GM21360 (cell line): ENCODE measurements around the gene CXCL14.

Experiments used
- ATAC-seq: cut with Tn5 transposase; IDR thresholded peaks from one replicate; pipeline ENCODE4 v1.9.1; 2021; ENCODE audit warnings: mild to moderate bottlenecking, moderate library complexity; ENCODE audit not compliant: unreplicated experiment

CXCL14 gene, protein sequence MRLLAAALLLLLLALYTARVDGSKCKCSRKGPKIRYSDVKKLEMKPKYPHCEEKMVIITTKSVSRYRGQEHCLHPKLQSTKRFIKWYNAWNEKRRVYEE

DNA sequence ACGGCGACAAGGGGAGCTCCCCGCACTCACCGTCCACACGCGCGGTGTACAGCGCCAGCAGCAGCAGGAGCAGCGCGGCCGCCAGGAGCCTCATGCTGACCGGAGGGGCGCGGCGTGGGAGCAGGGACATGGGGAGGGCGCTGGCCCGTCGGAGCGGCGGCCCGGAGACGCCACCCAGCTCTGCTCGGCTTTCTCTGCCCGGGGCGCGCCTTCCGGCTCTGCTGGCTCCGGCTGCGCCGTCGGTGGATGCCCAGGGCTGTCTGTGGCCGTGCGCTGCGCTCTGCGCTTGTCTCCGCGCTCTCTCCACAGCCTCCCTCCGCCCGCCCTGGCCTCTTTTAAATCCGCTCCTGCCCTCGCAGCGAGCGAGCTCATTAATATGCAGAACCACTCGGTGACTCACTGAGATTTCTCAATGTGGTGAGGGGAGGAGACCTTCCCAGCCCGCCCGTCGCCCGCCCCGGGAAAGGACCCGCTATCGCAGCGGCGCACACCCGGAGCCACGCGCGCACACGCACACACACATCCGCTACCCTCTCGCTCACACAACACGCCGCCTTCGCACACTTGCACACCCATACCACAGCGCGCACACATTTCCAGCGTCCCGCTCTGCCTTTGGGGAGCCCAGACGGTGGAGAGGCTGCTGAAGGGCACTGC, at the start of gene CXCL14:
CXCL14 (minus strand) TSS at position 307 of the 657 bp plus-strand sequence; CDS start at position 94, 213 bp downstream.
- no peak for ATAC-seq

GRCh38 chr5:135626636-135627035, 47.8 kb upstream of the CXCL14 start:
- no peak for ATAC-seq

GRCh38 chr5:135625961-135626360, 47.2 kb upstream of the CXCL14 start:
- no peak for ATAC-seq

DNA sequence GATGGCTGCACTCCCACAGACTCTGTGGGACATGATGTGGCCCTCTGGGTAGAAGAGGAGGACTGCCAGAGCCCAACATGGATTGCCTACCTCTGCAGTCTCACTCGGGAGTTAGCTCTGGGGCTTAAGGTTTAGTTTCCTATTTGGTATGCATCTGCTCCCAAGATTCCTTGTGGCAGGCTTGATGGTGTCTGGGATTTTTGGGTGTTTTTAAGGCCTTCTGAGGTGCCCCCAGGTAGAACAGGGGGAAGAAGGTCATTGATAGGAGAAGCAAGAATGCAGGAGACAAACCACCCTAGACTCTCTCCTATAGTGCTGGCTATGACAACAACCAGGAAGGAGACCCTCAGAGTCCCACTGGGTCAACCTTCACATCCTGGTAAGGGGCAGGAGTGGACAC, 46.7 kb upstream of the CXCL14 start:
- ATAC-seq = no peak

DNA sequence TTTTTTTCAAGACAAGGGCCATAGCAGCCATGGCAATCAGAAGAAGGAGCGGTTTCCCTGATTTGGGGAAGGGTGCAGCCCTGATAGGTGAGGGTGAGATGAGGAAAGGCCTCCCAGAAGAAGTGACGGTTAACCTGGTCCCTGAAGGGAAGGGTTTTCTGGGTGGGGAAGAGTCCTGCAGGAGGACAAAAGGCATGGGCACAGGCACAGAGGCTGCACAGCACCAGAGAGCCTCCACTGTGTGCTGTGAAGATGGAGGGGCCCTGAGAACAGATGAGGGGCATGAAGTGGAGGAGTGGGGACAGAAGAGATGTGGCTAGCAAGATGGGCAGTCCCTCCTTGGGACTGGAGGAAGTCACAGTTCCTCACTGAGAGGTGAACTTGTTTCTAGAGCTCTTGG, 46.3 kb upstream of the CXCL14 start:
- ATAC-seq = no peak

DNA sequence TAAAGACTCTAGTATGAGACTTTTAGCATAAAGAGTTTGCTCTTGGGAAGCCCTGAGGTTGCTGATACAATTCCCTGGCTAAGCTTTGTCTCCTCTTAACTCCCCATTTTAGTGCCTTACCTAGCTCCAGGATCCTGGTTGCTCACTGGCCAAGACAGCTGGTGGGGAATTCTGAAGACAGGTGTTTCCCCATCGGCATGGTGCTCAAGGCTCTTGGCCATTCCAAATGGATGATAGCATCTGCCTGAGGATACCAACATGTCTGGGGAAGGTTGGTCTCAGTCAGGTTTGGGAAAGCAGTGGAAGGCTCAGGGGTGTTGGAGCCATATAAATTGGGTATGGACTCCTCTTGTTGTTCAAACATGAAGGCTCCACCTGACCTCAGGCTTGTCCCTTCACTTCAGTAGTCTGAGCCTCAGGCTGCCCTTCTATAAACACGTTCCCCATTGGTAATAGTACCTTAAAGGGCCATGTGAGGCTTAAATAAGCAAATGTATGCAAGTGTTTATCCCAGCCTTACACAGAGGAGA, 44.5 kb upstream of the CXCL14 start:
- ATAC-seq = no peak

GRCh38 chr5:135615581-135616260, 36.9 kb upstream of the CXCL14 start:
- ATAC-seq = no peak

DNA sequence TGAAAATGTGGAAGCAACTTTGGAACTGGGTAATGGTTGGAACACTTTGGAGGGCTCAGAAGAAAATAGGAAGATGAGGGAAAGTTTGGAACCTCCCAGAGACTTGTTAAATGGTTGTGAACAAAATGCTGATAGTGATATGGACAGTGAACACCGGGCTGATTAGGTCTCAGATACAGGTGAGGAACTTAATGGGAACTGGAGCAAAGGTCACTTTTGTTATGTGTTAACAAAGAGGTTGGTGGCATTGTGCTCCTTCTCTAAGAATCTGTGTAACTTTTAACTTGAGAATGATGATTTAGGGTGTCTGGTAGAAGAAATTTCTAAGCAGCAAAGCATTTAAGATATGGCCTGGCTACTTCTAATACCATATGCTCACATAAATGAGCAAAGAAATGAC, 36.4 kb upstream of the CXCL14 start:
- ATAC-seq = no peak

GRCh38 chr5:135609981-135610380, 31.2 kb upstream of the CXCL14 start:
- ATAC-seq = no peak

DNA sequence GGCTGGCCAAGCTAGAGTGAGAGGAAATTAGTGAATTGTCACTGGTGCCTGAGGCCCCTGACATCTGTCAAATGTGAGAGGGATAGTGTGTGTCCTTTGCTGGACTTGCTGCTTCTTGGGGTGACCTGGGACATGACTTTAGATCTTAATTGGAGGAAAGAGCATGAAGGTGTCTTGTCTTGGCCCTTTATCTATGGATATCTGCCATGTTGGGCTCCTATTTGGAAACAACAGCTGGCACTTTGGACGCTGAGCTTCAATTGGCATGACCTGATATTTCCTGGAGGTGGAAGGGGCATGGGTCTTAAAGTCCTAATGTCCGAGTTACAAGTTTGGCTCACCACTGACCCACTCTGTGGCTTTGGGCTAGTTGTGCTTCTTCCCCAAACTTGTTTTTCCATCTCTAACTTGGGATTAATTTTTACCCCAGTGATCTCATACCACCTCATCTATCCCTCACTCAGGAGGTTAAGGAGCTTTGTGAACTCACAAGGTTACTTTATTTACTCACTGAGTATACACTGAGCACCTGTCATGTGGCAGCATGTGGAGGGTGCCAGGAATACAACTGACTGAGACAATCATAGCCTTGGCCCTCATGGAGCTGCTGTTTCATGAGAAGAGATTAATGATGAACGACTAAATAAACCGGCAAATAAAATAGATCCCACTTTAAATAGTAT, 30.1 kb upstream of the CXCL14 start:
- ATAC-seq = no peak

- no peak for ATAC-seq
These were observed 29.6 kb upstream of the CXCL14 start for GRCh38 chr5:135608361-135608760.

GRCh38 chr5:135606431-135606830, 27.6 kb upstream of the CXCL14 start:
- ATAC-seq = no peak

GRCh38 chr5:135605221-135605620, 26.4 kb upstream of the CXCL14 start:
- ATAC-seq = no peak

DNA sequence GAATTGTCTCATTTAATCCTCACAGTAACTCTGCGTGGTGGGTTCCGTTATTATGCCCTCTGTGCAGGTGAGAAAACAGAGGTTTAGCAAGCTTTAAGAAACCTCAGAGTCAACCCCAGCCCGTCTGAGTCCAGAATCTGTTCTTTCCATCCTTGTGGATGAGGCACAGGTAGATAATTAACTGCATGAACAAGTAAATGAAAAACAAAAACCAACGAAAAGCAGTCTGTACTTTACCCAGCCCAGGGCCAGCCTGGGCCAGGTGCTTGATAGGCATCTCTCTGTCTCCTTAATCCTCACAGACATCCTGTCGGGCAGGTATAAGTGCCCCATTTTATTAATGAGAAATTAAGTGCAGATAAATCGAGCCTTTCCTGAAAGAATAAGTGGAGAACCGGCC, 25.3 kb upstream of the CXCL14 start:
- no peak for ATAC-seq

GRCh38 chr5:135602882-135603721, 24.3 kb upstream of the CXCL14 start:
- no peak for ATAC-seq

DNA sequence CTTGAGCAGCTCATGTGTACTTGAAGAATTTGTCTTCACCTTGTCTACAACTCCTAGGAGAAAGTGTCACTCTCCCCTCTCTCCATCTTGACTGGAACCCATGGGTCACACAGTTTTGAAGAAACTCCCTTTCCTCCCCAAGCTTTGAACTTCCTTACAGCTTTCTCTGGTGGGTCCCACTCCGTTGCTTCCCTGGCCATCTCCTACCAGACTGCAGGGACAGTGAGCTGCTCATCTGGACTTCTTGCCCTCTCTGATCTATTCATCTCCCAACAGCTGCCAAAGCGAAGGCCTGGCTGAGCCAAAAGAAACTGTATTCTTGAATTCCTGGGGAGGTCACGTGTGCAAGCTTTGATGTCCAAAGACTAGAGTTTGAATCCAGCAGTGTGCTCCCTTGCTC, 22.7 kb upstream of the CXCL14 start:
- ATAC-seq = no peak

DNA sequence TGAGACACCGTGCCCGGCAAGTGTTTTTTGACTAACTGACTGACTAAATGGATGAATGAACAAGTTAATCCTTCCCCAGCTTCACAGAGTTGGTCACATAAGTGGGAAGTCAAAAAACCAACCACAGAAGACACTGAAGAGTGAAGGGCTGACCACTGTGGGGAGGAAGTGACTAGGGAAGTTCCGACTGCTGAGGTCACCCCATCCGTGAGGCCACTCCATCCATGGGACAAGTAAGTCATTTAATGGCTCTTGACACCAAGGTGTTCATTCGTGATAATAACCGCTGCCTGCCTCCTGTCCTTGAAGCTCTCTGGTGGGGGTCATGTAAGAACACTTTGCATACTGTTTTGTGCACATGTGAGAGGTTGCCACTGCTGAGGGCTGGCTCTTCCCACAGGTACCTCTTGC, 22.2 kb upstream of the CXCL14 start:
- ATAC-seq = no peak

GRCh38 chr5:135600152-135600570, 21.4 kb upstream of the CXCL14 start:
- no peak for ATAC-seq

GRCh38 chr5:135599421-135600151, 20.8 kb upstream of the CXCL14 start:
- ATAC-seq = no peak
